HCT116 (cell line): ENCODE data around the gene IGSF21.

Experiments used
- CEBPB ChIP-seq: IDR thresholded peaks from 2 replicates; pipeline ENCODE4 v1.6.1; 2012; ENCODE audit warnings: low read depth
- EGR1 ChIP-seq: IDR thresholded peaks from 2 replicates; pipeline ENCODE4 v1.6.1; 2012; ENCODE audit warnings: low read depth
- ELF1 ChIP-seq: IDR thresholded peaks from 2 replicates; pipeline ENCODE4 v1.6.1; 2012; ENCODE audit warnings: low read depth, borderline replicate concordance
- FOSL1 ChIP-seq: IDR thresholded peaks from 2 replicates; pipeline ENCODE4 v1.6.1; 2012; ENCODE audit warnings: low read depth
- RAD21 ChIP-seq: IDR thresholded peaks from 2 replicates; pipeline ENCODE4 v1.6.1; 2012; ENCODE audit warnings: low read depth, mild to moderate bottlenecking
- REST ChIP-seq: IDR thresholded peaks from 2 replicates; pipeline ENCODE4 v1.6.1; 2012; ENCODE audit warnings: low read depth
- SP1 ChIP-seq: IDR thresholded peaks from 2 replicates; pipeline ENCODE4 v1.6.1; 2012; ENCODE audit warnings: low read depth
- TCF7L2 ChIP-seq: IDR thresholded peaks from 2 replicates; pipeline ENCODE4 v1.7.0; 2011; ENCODE audit warnings: borderline replicate concordance, inconsistent platforms; ENCODE audit not compliant: insufficient read depth, insufficient read length; ENCODE audit errors: extremely low read depth
- ZNF274 ChIP-seq: fragments of 200-500 bp; sonication (Bioruptor generic); IDR thresholded peaks from 2 replicates; pipeline ENCODE4 v1.6.1; 2014; ENCODE audit warnings: mild to moderate bottlenecking, low read depth, low read length, inconsistent platforms
- TF ChIP-seq, protein P1 (sequence below), 3 experiments: fragments of 200-600 bp in 1 of 3; sonication (generic) in 1 of 3; IDR thresholded peaks in 2 of 3; conservative IDR thresholded peaks in 1 of 3; 2 replicates each; pipeline ENCODE4 v1.5.1; 2012 to 2017; ENCODE audit warnings: low read depth in 2 of 3, low read length in 2 of 3, antibody characterized with exemption in 1 of 3, borderline replicate concordance in 1 of 3, control low read depth in 1 of 3, mild to moderate bottlenecking in 1 of 3, mixed read lengths in 1 of 3, mixed run types in 1 of 3, moderate library complexity in 1 of 3; ENCODE audit not compliant: insufficient read depth in 1 of 3

DNA sequence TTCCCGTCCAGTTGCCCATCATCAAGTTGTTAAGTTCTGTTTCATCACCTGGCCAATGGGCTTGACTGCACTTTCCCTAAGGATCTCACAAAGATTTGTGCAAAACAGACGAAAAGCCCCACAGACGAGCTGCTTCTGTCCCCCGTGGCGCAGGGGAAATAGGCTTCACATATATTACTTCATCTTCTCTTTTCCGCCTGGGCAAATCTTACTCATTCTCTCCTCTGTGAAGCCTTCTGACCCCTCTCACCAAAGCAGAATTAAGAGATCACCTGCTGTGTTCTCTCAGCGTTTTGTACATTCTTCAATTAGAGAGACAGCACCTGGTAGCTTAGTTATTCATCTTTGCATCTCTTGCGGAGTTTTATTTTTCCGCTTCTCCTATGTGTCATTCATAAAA lies 129.8 kb downstream of the IGSF21 start:
- TF ChIP-seq FOSL1: no peak
- TF ChIP-seq EGR1: no peak
- TF ChIP-seq, protein P1, sequence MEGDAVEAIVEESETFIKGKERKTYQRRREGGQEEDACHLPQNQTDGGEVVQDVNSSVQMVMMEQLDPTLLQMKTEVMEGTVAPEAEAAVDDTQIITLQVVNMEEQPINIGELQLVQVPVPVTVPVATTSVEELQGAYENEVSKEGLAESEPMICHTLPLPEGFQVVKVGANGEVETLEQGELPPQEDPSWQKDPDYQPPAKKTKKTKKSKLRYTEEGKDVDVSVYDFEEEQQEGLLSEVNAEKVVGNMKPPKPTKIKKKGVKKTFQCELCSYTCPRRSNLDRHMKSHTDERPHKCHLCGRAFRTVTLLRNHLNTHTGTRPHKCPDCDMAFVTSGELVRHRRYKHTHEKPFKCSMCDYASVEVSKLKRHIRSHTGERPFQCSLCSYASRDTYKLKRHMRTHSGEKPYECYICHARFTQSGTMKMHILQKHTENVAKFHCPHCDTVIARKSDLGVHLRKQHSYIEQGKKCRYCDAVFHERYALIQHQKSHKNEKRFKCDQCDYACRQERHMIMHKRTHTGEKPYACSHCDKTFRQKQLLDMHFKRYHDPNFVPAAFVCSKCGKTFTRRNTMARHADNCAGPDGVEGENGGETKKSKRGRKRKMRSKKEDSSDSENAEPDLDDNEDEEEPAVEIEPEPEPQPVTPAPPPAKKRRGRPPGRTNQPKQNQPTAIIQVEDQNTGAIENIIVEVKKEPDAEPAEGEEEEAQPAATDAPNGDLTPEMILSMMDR (IDR thresholded peaks at IDR 0.05 in 2 of 3, conservative IDR thresholded peaks at IDR 0.05 in 1 of 3; ENCODE audit: borderline replicate concordance in 1 of 3, insufficient read depth in 1 of 3, low read depth in 2 of 3, low read length in 2 of 3): no peak
- TF ChIP-seq ZNF274: no peak
- TF ChIP-seq REST: no peak
- no peak for TF ChIP-seq CEBPB
- no peak for TF ChIP-seq TCF7L2
- no peak for TF ChIP-seq ELF1
- no peak for TF ChIP-seq RAD21
- TF ChIP-seq SP1: no peak
